Stomach (tissue), 4 donors: ENCODE data around the gene TMED9.
"Not testable (repeated sequence)": the region's sequence is repeated elsewhere in the genome, so short reads cannot be mapped to it uniquely, and the experiment has no call there.

Experiments
- EP300 ChIP-seq: sonication (generic); formaldehyde crosslinking; IDR thresholded peaks from one replicate; pipeline ENCODE4 v1.6.1; 2017; ENCODE audit warnings: antibody characterized with exemption
- POLR2AphosphoS5 ChIP-seq, 3 donors: sonication (generic); formaldehyde crosslinking; IDR thresholded peaks; one replicate each; pipeline ENCODE4 v1.6.1; 2016; ENCODE audit warnings: antibody characterized with exemption in 3 of 3
- TF ChIP-seq, protein P1 (sequence below), 7 experiments: fragments of 450-650 bp in 4 of 7; fragments of 200-600 bp in 3 of 7; sonication (generic) in 3 of 7; IDR thresholded peaks; one replicate each; pipeline ENCODE4 v1.5.1; 2016 to 2019; ENCODE audit warnings: antibody characterized with exemption in 7 of 7, control low read depth in 2 of 7, mild to moderate bottlenecking in 1 of 7

GRCh38 chr5:177634912-177635311, 42.9 kb downstream of the TMED9 start:
- TF ChIP-seq, protein P1, sequence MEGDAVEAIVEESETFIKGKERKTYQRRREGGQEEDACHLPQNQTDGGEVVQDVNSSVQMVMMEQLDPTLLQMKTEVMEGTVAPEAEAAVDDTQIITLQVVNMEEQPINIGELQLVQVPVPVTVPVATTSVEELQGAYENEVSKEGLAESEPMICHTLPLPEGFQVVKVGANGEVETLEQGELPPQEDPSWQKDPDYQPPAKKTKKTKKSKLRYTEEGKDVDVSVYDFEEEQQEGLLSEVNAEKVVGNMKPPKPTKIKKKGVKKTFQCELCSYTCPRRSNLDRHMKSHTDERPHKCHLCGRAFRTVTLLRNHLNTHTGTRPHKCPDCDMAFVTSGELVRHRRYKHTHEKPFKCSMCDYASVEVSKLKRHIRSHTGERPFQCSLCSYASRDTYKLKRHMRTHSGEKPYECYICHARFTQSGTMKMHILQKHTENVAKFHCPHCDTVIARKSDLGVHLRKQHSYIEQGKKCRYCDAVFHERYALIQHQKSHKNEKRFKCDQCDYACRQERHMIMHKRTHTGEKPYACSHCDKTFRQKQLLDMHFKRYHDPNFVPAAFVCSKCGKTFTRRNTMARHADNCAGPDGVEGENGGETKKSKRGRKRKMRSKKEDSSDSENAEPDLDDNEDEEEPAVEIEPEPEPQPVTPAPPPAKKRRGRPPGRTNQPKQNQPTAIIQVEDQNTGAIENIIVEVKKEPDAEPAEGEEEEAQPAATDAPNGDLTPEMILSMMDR (IDR thresholded peaks at IDR 0.05), result not testable (repeated sequence)
- TF ChIP-seq EP300; POLR2AphosphoS5 (IDR thresholded peaks at IDR 0.05): not testable (repeated sequence)
